ENCODE data around the gene USP26.

GRCh38 chrX:133018229-133018628 lies 78.7 kb downstream of the USP26 start:
- TF ChIP-seq EP300 (IDR thresholded peaks at IDR 0.05; ENCODE audit: low read depth in 2 of 2, low read length in 2 of 2), result no peak
- TF ChIP-seq EP300 (CRISPR knock-in tag; IDR thresholded peaks at IDR 0.05; ENCODE audit: borderline replicate concordance), result no peak
- no peak for TF ChIP-seq PHF5A (CRISPR knock-in tag; IDR thresholded peaks at IDR 0.05; ENCODE audit: low read depth, unreplicated experiment)
- no peak for TF ChIP-seq FOXK1 (CRISPR knock-in tag; IDR thresholded peaks at IDR 0.05; ENCODE audit: borderline replicate concordance, low read depth)
- no peak for TF ChIP-seq POLR2A (IDR thresholded peaks at IDR 0.05; ENCODE audit: insufficient read depth in 1 of 2, low read depth in 2 of 2, low read length in 2 of 2)
- TF ChIP-seq CBX5 (CRISPR knock-in tag; IDR thresholded peaks at IDR 0.05; ENCODE audit: borderline replicate concordance), result no peak
- TF ChIP-seq MXI1 (IDR thresholded peaks at IDR 0.05; ENCODE audit: borderline replicate concordance, low read depth, low read length), result no peak
- no peak for TF ChIP-seq CHD4 (IDR thresholded peaks at IDR 0.05; ENCODE audit: borderline replicate concordance, low read length)
- TF ChIP-seq CTCF (CRISPR knock-in tag; IDR thresholded peaks at IDR 0.05), result no peak
- TF ChIP-seq RAD21 (CRISPR knock-in tag; IDR thresholded peaks at IDR 0.05), result no peak
- no peak for TF ChIP-seq MAX (IDR thresholded peaks at IDR 0.05)
- no peak for TF ChIP-seq ZFP1 (CRISPR knock-in tag; IDR thresholded peaks at IDR 0.05)
